HFFc6 (cell line): Measurements from ENCODE around the gene SVIL. TPM values are rescaled to one million over a fixed set of nuclear protein-coding genes. Genes with fewer than 3 reads are reported as not detected.

ENCODE experiments used
- DNase-seq: peaks from one replicate; pipeline ENCODE4 v3.0.0-alpha.2; 2018
- H3K27ac Mint-ChIP-seq: 2 replicates; pipeline ENCODE4 v1.8.0; 2020; ENCODE audit warnings: mild to moderate bottlenecking, mixed read lengths
- H3K27me3 Mint-ChIP-seq: 2 replicates; pipeline ENCODE4 v1.8.0; 2021; ENCODE audit warnings: mild to moderate bottlenecking, moderate library complexity, mixed read lengths; ENCODE audit not compliant: insufficient read depth
- H3K36me3 Mint-ChIP-seq: 2 replicates; pipeline ENCODE4 v1.8.0; 2021; ENCODE audit warnings: low read depth, mixed read lengths
- H3K4me1 Mint-ChIP-seq: 2 replicates; pipeline ENCODE4 v1.8.0; 2020; ENCODE audit warnings: low read depth, mixed read lengths
- H3K4me3 Mint-ChIP-seq: 2 replicates; pipeline ENCODE4 v1.8.0; 2020; ENCODE audit warnings: mild to moderate bottlenecking, moderate library complexity, mixed read lengths
- H3K9me3 Mint-ChIP-seq: 2 replicates; pipeline ENCODE4 v1.8.0; 2020; ENCODE audit warnings: mild to moderate bottlenecking, mixed read lengths
- CTCF ChIP-seq: fragments of 200-600 bp; sonication (generic); IDR thresholded peaks from 2 replicates; pipeline ENCODE4 v1.5.0; 2021; ENCODE audit warnings: antibody characterized with exemption, mild to moderate bottlenecking
- total RNA-seq, 6 experiments: library from RNA; stranded (reverse); fragmentation: NEBNext Ultra II Directional; extraction: Animal tissue kit (Norgen Biotek cat#: 25700); gene quantifications; 2 replicates in 1 of 6; 3 replicates in 5 of 6; pipeline ENCODE4 v1.2.3, GENCODE V29; 2021

The SVIL gene
- total RNA-seq, 6 experiments from 2014 or later: 0.22 to 0.89 (median 0.48) TPM

DNA sequence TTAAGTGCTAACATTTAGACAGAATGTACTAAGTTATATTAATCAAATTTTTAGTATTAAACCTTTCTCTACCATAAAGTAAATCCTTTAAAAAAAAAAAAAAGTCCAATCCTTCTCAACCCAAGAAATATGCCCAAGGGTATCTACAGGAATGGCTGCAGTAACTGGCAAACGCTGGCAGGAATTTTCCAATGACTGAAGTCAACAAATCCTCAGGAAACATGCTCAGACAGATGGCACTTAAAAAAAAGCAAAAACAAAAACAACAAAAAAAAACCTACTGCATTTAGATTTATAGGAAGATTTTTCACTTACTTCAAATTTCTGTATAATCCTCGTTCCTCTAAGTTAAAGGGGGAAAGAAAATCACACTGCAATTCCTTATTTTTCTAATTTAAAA is 666 bp downstream of the SVIL start:
- Mint-ChIP-seq H3K27ac (peak overlapping the region; percentile 76), H3K27me3 (peaks cover 3% of the 10 kb centered on the region), H3K9me3 (no peaks in the 10 kb centered on the region), H3K4me1 (peaks cover 39% of the 10 kb centered on the region), H3K36me3 (no peaks in the 10 kb centered on the region), H3K4me3 (peak overlapping the region; percentile 55)
- no peak for DNase-seq
- TF ChIP-seq CTCF: no peak

- peaks cover 6% of the 10 kb centered on the region; the same call in 1 of the 2 replicates for H3K27me3 Mint-ChIP-seq
- H3K36me3 Mint-ChIP-seq: no peaks in the 10 kb centered on the region
- no peak for TF ChIP-seq CTCF
- peaks cover 40% of the 10 kb centered on the region for H3K4me1 Mint-ChIP-seq
- no peak overlapping the region for H3K27ac Mint-ChIP-seq
- no peak overlapping the region for H3K4me3 Mint-ChIP-seq
- DNase-seq: no peak
- H3K9me3 Mint-ChIP-seq: no peaks in the 10 kb centered on the region
Measured at GRCh38 chr10:29631049-29631339, 3.8 kb downstream of the SVIL start.

GRCh38 chr10:29630205-29631048 is 4.3 kb downstream of the SVIL start:
- TF ChIP-seq CTCF: no peak
- H3K36me3 Mint-ChIP-seq: no peaks in the 10 kb centered on the region
- no peak overlapping the region for H3K27ac Mint-ChIP-seq
- peaks cover 35% of the 10 kb centered on the region for H3K4me1 Mint-ChIP-seq
- no peak overlapping the region for H3K4me3 Mint-ChIP-seq
- no peak for DNase-seq
- no peaks in the 10 kb centered on the region for H3K9me3 Mint-ChIP-seq
- peaks cover 9% of the 10 kb centered on the region; the same call in 1 of the 2 replicates for H3K27me3 Mint-ChIP-seq

DNA sequence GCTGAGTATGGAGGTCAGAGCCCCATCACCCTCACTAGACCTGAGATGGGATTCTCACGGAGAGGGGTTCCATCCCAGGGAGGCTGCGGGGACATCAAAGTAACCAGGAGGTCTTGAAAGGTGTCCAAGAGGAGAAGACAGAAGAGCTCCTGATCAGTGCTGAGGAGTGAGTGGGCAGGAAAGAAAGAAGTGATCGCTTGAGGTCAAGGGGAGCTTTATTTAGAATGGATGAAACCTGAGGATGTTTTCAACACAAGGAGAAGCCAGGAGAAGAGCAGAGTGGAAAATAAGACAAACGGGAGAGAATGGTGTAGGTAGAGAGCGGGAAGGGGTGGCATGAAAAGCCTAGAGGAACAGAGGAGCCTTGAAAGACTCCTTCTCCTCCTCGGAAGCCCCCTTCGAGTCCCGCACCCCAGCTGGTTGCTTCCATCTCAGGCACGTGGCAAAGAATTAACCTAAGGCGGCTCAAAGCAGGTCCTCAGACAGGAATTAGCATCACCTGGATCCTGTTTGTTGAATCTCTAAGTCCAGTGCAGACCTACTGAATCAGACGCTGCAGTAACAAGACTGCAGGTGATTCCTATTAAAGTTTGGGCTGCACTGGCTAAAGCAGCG is 5.8 kb downstream of the SVIL start:
- no peak overlapping the region for H3K27ac Mint-ChIP-seq
- no peaks in the 10 kb centered on the region for H3K36me3 Mint-ChIP-seq
- no peak overlapping the region for H3K4me3 Mint-ChIP-seq
- peaks cover 11% of the 10 kb centered on the region; the same call in 1 of the 2 replicates for H3K27me3 Mint-ChIP-seq
- no peaks in the 10 kb centered on the region for H3K9me3 Mint-ChIP-seq
- no peak for DNase-seq
- peaks cover 21% of the 10 kb centered on the region for H3K4me1 Mint-ChIP-seq
- no peak for TF ChIP-seq CTCF

- DNase-seq: no peak
- Mint-ChIP-seq H3K4me1 (peaks cover 13% of the 10 kb centered on the region), H3K4me3 (no peak overlapping the region), H3K27me3 (peaks cover 14% of the 10 kb centered on the region), H3K36me3 (no peaks in the 10 kb centered on the region), H3K9me3 (no peaks in the 10 kb centered on the region), H3K27ac (no peak overlapping the region)
- no peak for TF ChIP-seq CTCF
Measured at GRCh38 chr10:29628311-29628710, 6.5 kb downstream of the SVIL start.
